CD4-positive, CD25-positive, alpha-beta regulatory T cell (primary cell): ENCODE measurements around the gene FAM210B. TPM values are rescaled to one million over a fixed set of nuclear protein-coding genes. Genes with fewer than 3 reads are reported as not detected.

Experiments
- ATAC-seq, 2 donors: fragments of 150-1000 bp; cut with Tn5 transposase; one replicate each; pipeline ENCODE4 v1.10.0; 2021; ENCODE audit warnings: low read depth in 2 of 2, moderate number of reproducible peaks in 2 of 2, moderate library complexity in 1 of 2
- DNase-seq, 3 donors: peaks; one replicate each; pipeline versions ENCODE4 v3.0.0 to v3.0.0-alpha.2; 2012 to 2022; ENCODE audit warnings: mixed read lengths in 1 of 3
- H3K27ac ChIP-seq: one replicate; pipeline ENCODE4 v1.7.0; 2013; ENCODE audit warnings: mild to moderate bottlenecking, low read length; ENCODE audit not compliant: insufficient read depth, poor library complexity, severe bottlenecking
- H3K27me3 ChIP-seq: one replicate; pipeline ENCODE4 v1.7.0; 2013; ENCODE audit warnings: low read length; ENCODE audit not compliant: control insufficient read depth, insufficient read depth
- H3K36me3 ChIP-seq: one replicate; pipeline ENCODE4 v1.7.0; 2013; ENCODE audit warnings: mild to moderate bottlenecking, low read length, moderate library complexity; ENCODE audit not compliant: control insufficient read depth, insufficient read depth
- H3K4me1 ChIP-seq: 2 replicates; pipeline ENCODE4 v1.7.0; 2013; ENCODE audit warnings: mild to moderate bottlenecking, low read length; ENCODE audit not compliant: insufficient read depth, control insufficient read depth, poor library complexity, severe bottlenecking
- H3K4me3 ChIP-seq: one replicate; pipeline ENCODE4 v1.7.0; 2013; ENCODE audit warnings: low read depth, mild to moderate bottlenecking, low read length, moderate library complexity
- H3K9me3 ChIP-seq, 2 experiments: 1 replicate in 1 of 2; 2 replicates in 1 of 2; pipeline ENCODE4 v1.7.0; 2013; ENCODE audit warnings: low read length in 2 of 2, mild to moderate bottlenecking in 1 of 2, moderate library complexity in 1 of 2; ENCODE audit not compliant: control insufficient read depth in 2 of 2
- H3K27ac Mint-ChIP-seq, 3 donors: one replicate each; pipeline ENCODE4 v1.8.0; 2020 to 2022; ENCODE audit warnings: mild to moderate bottlenecking in 3 of 3, mixed read lengths in 3 of 3, moderate library complexity in 2 of 3
- H3K27me3 Mint-ChIP-seq: one replicate; pipeline ENCODE4 v1.8.0; 2022; ENCODE audit warnings: mild to moderate bottlenecking, mixed read lengths
- H3K36me3 Mint-ChIP-seq: one replicate; pipeline ENCODE4 v1.8.0; 2020; ENCODE audit warnings: mixed read lengths
- H3K4me1 Mint-ChIP-seq, 4 donors: one replicate each; pipeline ENCODE4 v1.8.0; 2020 to 2022; ENCODE audit warnings: mixed read lengths in 4 of 4, mild to moderate bottlenecking in 1 of 4
- H3K4me3 Mint-ChIP-seq, 4 donors: one replicate each; pipeline ENCODE4 v1.8.0; 2020 to 2022; ENCODE audit warnings: mild to moderate bottlenecking in 4 of 4, mixed read lengths in 4 of 4, moderate library complexity in 3 of 4
- H3K9me3 Mint-ChIP-seq, 7 donors: one replicate each; pipeline ENCODE4 v1.8.0; 2020 to 2022; ENCODE audit warnings: mixed read lengths in 7 of 7, mild to moderate bottlenecking in 3 of 7, moderate library complexity in 2 of 7
- polyA plus RNA-seq, 4 donors: library from polyadenylated mRNA; unstranded; fragments of 300-500 nt; fragmentation: Illumina TruSeq; gene quantifications; one replicate each; pipeline ENCODE4 v1.2.3, GENCODE V29; 2021
- total RNA-seq: library from RNA; stranded (reverse); gene quantifications from one replicate; pipeline ENCODE4 v1.2.3, GENCODE V29; 2022

FAM210B gene
- total RNA-seq (14.8 TPM), polyA plus RNA-seq (10 to 100 TPM; 33.0 to 40.3 (median 35.6) TPM)

GRCh38 chr20:56358600-56359211 is at the start of gene FAM210B:
Gene FAM210B, plus strand, starts transcription at chr20:56358974. Its CDS starts 32 bp downstream, at chr20:56359006.
- no peaks in the 10 kb centered on the region for H3K9me3 Mint-ChIP-seq
- no peaks in the 10 kb centered on the region for H3K27me3 Mint-ChIP-seq
- H3K27me3 ChIP-seq, result no peaks in the 10 kb centered on the region
- ATAC-seq (peak; percentile 97 to 99), DNase-seq (peak; percentile 76 to 82 (median 76))
- H3K27ac ChIP-seq, result peak within 1 kb of the TSS; percentile 41
- H3K4me3 ChIP-seq, result peak within 1 kb of the TSS; percentile 76
- peak within 1 kb of the TSS; percentile 89 to 92 (median 90) for H3K4me3 Mint-ChIP-seq
- no peaks in the 10 kb centered on the region for H3K36me3 ChIP-seq
- H3K4me1 ChIP-seq, result peaks cover 9% of the 10 kb centered on the region
- no peaks in the 10 kb centered on the region for H3K9me3 ChIP-seq
- H3K4me1 Mint-ChIP-seq, result peaks cover 5 to 32% (median 20%) of the 10 kb centered on the region in 4 donors
- H3K27ac Mint-ChIP-seq, result peak within 1 kb of the TSS; percentile 66 to 82 (median 76)
- no peaks in the 10 kb centered on the region for H3K36me3 Mint-ChIP-seq

- Histone ChIP-seq H3K4me1 (no peaks in the 10 kb centered on the region), H3K36me3 (no peaks in the 10 kb centered on the region), H3K9me3 (no peaks in the 10 kb centered on the region), H3K27ac (no peak overlapping the region), H3K4me3 (no peak overlapping the region), H3K27me3 (peaks cover 2% of the 10 kb centered on the region)
- peaks cover 0 to 5% (median 1%) of the 10 kb centered on the region in 7 donors for H3K9me3 Mint-ChIP-seq
- H3K4me1 Mint-ChIP-seq, result no peaks in the 10 kb centered on the region
- DNase-seq (no peak), ATAC-seq (no peak)
- peaks cover 11% of the 10 kb centered on the region for H3K27me3 Mint-ChIP-seq
- H3K4me3 Mint-ChIP-seq, result no peak overlapping the region
- no peak overlapping the region for H3K27ac Mint-ChIP-seq
- no peaks in the 10 kb centered on the region for H3K36me3 Mint-ChIP-seq
These were observed 42.7 kb upstream of the FAM210B start for GRCh38 chr20:56316051-56316450.

GRCh38 chr20:56316483-56316882 is 42.3 kb upstream of the FAM210B start:
- Mint-ChIP-seq H3K4me3 (no peak overlapping the region), H3K9me3 (peaks cover 0 to 5% (median 0%) of the 10 kb centered on the region in 7 donors), H3K27me3 (peaks cover 11% of the 10 kb centered on the region), H3K27ac (no peak overlapping the region), H3K4me1 (no peaks in the 10 kb centered on the region), H3K36me3 (no peaks in the 10 kb centered on the region)
- no peak for ATAC-seq
- H3K4me1 ChIP-seq, result no peaks in the 10 kb centered on the region
- H3K4me3 ChIP-seq, result no peak overlapping the region
- DNase-seq, result no peak
- H3K9me3 ChIP-seq, result no peaks in the 10 kb centered on the region
- H3K27me3 ChIP-seq, result peaks cover 2% of the 10 kb centered on the region
- H3K36me3 ChIP-seq, result no peaks in the 10 kb centered on the region
- H3K27ac ChIP-seq, result no peak overlapping the region

DNA sequence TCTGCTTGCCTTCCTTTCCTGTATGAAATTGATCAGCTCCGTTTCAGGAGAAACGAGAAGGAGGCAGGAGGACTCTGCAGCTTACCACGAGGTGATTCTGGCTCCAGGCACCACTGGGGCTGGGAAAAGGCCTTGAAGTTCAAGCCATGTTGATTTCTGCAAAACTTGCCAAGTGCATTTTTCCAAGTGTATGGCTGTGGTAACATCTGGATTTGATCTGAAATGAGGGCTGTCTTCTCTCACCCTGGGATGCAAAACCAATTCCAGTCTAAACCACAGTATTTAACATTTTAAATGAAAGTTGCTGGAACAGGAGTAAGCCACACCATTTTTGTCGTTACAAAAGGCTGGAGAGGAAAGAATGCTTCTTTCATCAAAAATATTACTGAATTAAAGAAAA is 36.1 kb upstream of the FAM210B start:
- Histone ChIP-seq H3K27ac (no peak overlapping the region), H3K9me3 (no peaks in the 10 kb centered on the region), H3K4me3 (no peak overlapping the region), H3K36me3 (no peaks in the 10 kb centered on the region), H3K27me3 (peaks cover 2% of the 10 kb centered on the region), H3K4me1 (no peaks in the 10 kb centered on the region)
- Mint-ChIP-seq H3K4me1 (no peaks in the 10 kb centered on the region), H3K36me3 (no peaks in the 10 kb centered on the region), H3K4me3 (no peak overlapping the region), H3K9me3 (no peaks in the 10 kb centered on the region), H3K27ac (no peak overlapping the region), H3K27me3 (peaks cover 12% of the 10 kb centered on the region)
- DNase-seq (no peak), ATAC-seq (no peak)

DNA sequence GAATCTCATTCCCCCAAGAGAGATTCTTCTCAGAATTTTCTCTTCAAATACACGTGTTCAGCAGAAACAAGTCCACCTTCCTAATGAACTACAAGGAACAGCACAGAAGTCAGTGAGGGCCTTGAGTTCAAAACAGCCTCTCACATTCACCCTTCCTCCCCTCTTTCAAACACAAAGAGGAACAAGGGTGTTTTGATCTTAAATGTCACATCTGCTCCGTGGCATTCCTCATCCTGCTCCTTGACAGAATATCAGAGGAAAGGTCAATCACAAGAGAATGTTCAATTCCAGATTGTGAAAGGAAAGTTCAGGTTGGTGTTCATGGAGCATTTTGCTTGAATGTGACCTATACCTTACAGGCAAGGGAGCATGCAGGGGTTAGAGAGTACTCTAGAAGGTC is 35.6 kb upstream of the FAM210B start:
- Histone ChIP-seq H3K4me3 (no peak overlapping the region), H3K27me3 (peaks cover 2% of the 10 kb centered on the region), H3K9me3 (no peaks in the 10 kb centered on the region), H3K36me3 (no peaks in the 10 kb centered on the region), H3K27ac (no peak overlapping the region), H3K4me1 (no peaks in the 10 kb centered on the region)
- peaks cover 12% of the 10 kb centered on the region for H3K27me3 Mint-ChIP-seq
- no peaks in the 10 kb centered on the region for H3K4me1 Mint-ChIP-seq
- no peak overlapping the region for H3K27ac Mint-ChIP-seq
- no peak for ATAC-seq
- no peak for DNase-seq
- H3K9me3 Mint-ChIP-seq, result no peaks in the 10 kb centered on the region
- H3K4me3 Mint-ChIP-seq, result no peak overlapping the region
- H3K36me3 Mint-ChIP-seq, result no peaks in the 10 kb centered on the region

GRCh38 chr20:56323656-56324055 is 35.1 kb upstream of the FAM210B start:
- Histone ChIP-seq H3K9me3 (no peaks in the 10 kb centered on the region), H3K4me3 (no peak overlapping the region), H3K27me3 (peaks cover 2% of the 10 kb centered on the region), H3K27ac (no peak overlapping the region), H3K4me1 (no peaks in the 10 kb centered on the region), H3K36me3 (no peaks in the 10 kb centered on the region)
- H3K4me1 Mint-ChIP-seq, result no peaks in the 10 kb centered on the region
- ATAC-seq, result no peak
- no peak for DNase-seq
- no peaks in the 10 kb centered on the region for H3K9me3 Mint-ChIP-seq
- H3K27ac Mint-ChIP-seq, result no peak overlapping the region
- no peak overlapping the region for H3K4me3 Mint-ChIP-seq
- H3K27me3 Mint-ChIP-seq, result peaks cover 12% of the 10 kb centered on the region
- H3K36me3 Mint-ChIP-seq, result no peaks in the 10 kb centered on the region

DNA sequence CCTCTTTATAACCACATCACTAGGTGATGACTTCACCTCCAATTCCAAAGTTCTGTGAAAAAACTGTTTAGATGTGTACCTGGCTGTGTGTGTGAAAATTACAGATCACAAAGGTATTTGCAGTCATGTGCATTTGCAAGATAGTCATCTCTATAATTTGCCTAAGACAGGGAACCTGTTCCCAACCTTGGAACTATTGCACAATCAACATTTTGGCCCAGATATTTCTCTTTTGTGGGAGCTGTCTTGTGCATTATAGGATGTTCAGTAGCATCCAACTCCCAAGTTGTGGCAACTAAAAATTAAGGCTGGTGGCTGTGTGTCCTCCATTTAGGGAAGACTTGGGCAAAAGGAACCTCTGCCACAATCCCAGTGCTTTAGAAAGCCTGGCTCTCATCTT is 34.0 kb upstream of the FAM210B start:
- Histone ChIP-seq H3K27me3 (peaks cover 2% of the 10 kb centered on the region), H3K4me1 (no peaks in the 10 kb centered on the region), H3K4me3 (no peak overlapping the region), H3K9me3 (no peaks in the 10 kb centered on the region), H3K36me3 (no peaks in the 10 kb centered on the region), H3K27ac (no peak overlapping the region)
- peaks cover 5% of the 10 kb centered on the region for H3K27me3 Mint-ChIP-seq
- DNase-seq (no peak), ATAC-seq (no peak)
- no peak overlapping the region for H3K4me3 Mint-ChIP-seq
- H3K27ac Mint-ChIP-seq, result no peak overlapping the region
- no peaks in the 10 kb centered on the region for H3K4me1 Mint-ChIP-seq
- no peaks in the 10 kb centered on the region for H3K36me3 Mint-ChIP-seq
- peaks cover 0 to 3% (median 0%) of the 10 kb centered on the region in 7 donors for H3K9me3 Mint-ChIP-seq

DNA sequence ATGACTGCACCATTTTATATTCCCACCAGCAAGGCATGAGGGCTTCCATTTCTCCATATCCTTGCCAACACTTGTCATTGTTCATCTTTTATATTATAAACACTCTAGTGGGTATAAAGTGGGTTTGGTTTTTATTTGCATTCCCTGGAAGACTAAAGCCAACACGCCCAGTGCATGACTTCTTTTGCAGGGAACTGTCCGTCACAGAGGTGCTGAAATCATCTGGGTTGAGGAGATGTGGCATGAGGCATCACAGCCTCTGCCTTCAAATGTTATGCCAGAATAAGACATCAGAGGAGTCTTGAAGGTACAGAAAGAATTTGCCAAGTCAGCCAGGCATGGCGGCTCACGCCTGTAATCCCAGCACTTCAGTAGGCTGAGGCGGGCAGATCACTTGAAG is 29.9 kb upstream of the FAM210B start:
- ATAC-seq, result no peak

More for the DNA sequence above, 29.9 kb upstream of the FAM210B start:
- Mint-ChIP-seq H3K4me1 (no peaks in the 10 kb centered on the region), H3K9me3 (peaks cover 0 to 5% (median 0%) of the 10 kb centered on the region in 7 donors), H3K27me3 (peaks cover 12% of the 10 kb centered on the region), H3K36me3 (no peaks in the 10 kb centered on the region), H3K4me3 (no peak overlapping the region), H3K27ac (no peak overlapping the region)
- peaks cover 2% of the 10 kb centered on the region for H3K27me3 ChIP-seq
- no peak overlapping the region for H3K27ac ChIP-seq
- no peaks in the 10 kb centered on the region for H3K9me3 ChIP-seq
- no peak overlapping the region for H3K4me3 ChIP-seq
- no peaks in the 10 kb centered on the region for H3K36me3 ChIP-seq
- no peak for DNase-seq
- H3K4me1 ChIP-seq, result no peaks in the 10 kb centered on the region
